HG02610 (cell line): ENCODE results near the gene ANKRD65.
"Not testable (repeated sequence)": the region's sequence is repeated elsewhere in the genome, so short reads cannot be mapped to it uniquely, and the experiment has no call there.

Experiments
- ATAC-seq: cut with Tn5 transposase; IDR thresholded peaks from one replicate; pipeline ENCODE4 v1.9.1; 2021; ENCODE audit warnings: mild to moderate bottlenecking, moderate library complexity; ENCODE audit not compliant: unreplicated experiment

ANKRD65 gene

GRCh38 chr1:1430992-1431844 is 10.1 kb upstream of the ANKRD65 start:
- ATAC-seq = no peak

- ATAC-seq = no peak
Measured at GRCh38 chr1:1430114-1430982, 9.3 kb upstream of the ANKRD65 start.

- no peak for ATAC-seq
Measured at GRCh38 chr1:1429671-1430073, 8.6 kb upstream of the ANKRD65 start.

- ATAC-seq = not testable (repeated sequence)
Measured at GRCh38 chr1:1428967-1429366, 7.9 kb upstream of the ANKRD65 start.

GRCh38 chr1:1428174-1428573 is 7.1 kb upstream of the ANKRD65 start:
- ATAC-seq = no peak

GRCh38 chr1:1427820-1428148 is 6.7 kb upstream of the ANKRD65 start:
- no peak for ATAC-seq

GRCh38 chr1:1427106-1427819 is 6.2 kb upstream of the ANKRD65 start:
- ATAC-seq = no peak

- ATAC-seq = no peak
Measured at GRCh38 chr1:1426496-1427105, 5.5 kb upstream of the ANKRD65 start.

GRCh38 chr1:1425753-1426495 is 4.8 kb upstream of the ANKRD65 start:
- no peak for ATAC-seq

- ATAC-seq = no peak
Measured at GRCh38 chr1:1425426-1425752, 4.3 kb upstream of the ANKRD65 start.

GRCh38 chr1:1424707-1425106 is 3.6 kb upstream of the ANKRD65 start:
- no peak for ATAC-seq

GRCh38 chr1:1423245-1423597 is 2.1 kb upstream of the ANKRD65 start:
- ATAC-seq = no peak

GRCh38 chr1:1422465-1423244 is 1.6 kb upstream of the ANKRD65 start:
- ATAC-seq = no peak

GRCh38 chr1:1421907-1422464 is 910 bp upstream of the ANKRD65 start:
- no peak for ATAC-seq

- no peak for ATAC-seq
Measured at GRCh38 chr1:1420654-1421141, 378 bp downstream of the ANKRD65 start.

- ATAC-seq = no peak
Measured at GRCh38 chr1:1419813-1420653, 1.0 kb downstream of the ANKRD65 start.

GRCh38 chr1:1419363-1419812 is 1.7 kb downstream of the ANKRD65 start:
- no peak for ATAC-seq
